Endothelial cell of hepatic sinusoid (primary cell): ENCODE results near the gene HOXB8.

Source experiments
- in situ Hi-C: cut with HindIII; loops from 2 replicates; pipeline ENCODE4 v1.10.0; 2017; ENCODE audit warnings: low sequenced_read_pairs

The HOXB8 gene

DNA sequence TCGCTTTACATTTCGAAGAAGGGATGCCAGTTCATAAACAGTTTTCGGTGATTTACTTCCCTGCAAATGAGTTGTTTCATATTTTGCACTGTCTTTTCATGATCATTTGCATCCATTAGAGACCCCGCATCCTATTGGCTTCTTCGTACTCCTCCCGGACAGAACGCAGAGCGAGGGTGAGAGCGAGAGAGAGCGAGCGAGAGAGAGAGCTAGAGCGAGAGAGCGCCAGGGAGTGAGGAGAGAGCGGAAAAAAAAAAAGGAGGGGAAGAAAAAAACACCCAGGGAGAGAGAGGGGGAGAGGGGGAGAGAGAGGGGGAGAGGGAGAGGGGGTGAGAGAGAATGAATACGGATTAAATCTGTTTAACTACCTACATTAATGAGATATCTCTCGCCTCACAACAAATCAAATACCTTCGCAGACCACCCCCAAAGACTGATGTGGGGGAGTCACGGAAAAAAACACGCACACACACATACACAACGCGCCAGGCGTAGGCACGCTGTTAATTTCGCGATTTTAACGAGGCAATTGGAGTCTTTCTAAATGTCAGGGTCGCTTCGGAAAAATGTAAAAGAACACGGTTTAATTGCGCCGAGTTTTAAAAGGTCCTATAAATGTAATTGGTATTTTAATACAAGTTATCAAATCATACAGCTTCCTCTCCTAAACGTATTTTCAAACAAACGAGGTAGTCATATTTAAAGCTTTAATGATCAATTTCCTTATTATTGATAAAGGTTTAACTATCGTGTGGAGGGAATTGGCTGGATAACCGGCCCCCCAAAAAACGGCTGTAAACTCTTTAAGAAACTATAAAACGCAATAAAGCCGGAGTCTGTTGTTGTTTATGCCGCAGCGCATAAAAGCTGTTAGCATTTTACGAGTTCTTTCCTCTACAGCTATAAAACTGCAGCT lies at the start of gene HOXB8:
Gene HOXB8, minus strand, starts transcription at position 246 of the 916 bp plus-strand sequence. CDS start 588 bp downstream, outside the sequence.
- in situ Hi-C loops: no loop called here

DNA sequence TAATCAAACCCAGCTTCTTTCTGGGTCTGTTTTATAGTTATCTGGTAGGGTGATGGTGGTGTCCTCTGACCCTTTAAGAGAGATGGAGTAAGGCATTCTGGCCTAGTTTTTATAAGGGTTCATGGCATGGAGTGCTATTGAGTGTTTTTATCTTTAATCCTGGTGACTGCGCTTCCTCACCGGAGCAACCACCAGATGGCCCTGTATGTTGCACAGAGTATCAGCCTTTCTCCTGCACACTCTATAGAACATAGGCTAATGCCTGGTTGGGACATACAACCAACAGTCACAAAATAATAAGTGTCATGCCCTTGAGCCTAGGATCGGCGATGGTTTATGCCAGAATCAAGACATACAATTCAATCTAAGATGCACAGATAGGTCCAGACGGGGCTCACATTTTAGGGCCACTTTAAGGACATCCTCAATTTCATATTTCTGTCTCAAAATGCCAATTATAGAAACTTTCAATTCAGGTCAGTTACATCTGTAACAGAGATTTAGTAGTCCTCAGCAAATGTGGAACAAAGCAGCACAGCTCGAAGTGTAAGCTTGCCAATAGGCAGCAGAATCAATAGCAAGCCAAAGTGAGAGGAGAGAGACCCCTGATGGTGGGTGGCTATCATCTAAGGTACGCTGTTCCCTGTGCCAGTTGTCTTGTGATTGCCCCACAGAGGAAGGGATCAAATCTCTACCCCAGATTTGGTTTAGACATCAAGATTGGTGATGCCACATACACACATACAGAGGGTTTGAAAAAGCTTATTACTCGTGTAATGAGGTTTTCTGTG lies 48.2 kb upstream of the HOXB8 start:
- in situ Hi-C loops: no loop called here

DNA sequence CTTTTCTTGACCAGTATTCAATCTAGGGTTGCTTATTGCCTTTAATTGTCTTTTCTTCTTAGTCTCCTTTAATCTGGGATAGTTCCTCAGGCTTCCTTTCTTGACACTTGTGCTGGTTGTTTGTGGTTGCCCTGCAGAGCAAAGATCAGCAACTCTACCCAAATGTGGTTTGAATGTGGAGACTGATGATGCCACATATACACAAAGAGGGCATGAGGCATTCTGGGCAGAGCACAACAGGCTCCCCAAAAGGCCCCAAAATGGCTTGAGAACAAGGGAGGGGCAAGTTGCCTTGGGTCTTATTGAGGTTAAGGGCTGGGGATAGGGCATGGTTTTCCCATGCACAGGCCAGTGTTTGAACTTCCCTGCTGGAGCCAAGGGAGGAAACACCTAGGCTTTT lies 40.8 kb upstream of the HOXB8 start:
- in situ Hi-C loops: no loop called here

- in situ Hi-C loops: no loop called here
Measured at GRCh38 chr17:48649741-48650140, 34.6 kb upstream of the HOXB8 start.

DNA sequence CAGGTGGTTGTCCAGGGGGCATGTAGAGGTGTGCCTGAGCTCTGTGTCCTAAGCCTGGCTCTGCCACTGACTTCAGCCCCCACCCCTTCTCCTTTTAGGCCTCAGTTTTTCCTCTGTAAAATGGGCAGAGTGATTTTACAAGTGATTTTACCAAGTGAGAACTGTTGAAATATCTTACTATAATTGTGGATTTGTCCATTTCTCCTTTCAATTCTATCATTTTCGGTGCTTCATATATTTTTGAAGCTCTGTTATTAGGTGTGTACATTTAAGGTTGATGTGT lies 32.8 kb upstream of the HOXB8 start:
- in situ Hi-C loops: no loop called here

DNA sequence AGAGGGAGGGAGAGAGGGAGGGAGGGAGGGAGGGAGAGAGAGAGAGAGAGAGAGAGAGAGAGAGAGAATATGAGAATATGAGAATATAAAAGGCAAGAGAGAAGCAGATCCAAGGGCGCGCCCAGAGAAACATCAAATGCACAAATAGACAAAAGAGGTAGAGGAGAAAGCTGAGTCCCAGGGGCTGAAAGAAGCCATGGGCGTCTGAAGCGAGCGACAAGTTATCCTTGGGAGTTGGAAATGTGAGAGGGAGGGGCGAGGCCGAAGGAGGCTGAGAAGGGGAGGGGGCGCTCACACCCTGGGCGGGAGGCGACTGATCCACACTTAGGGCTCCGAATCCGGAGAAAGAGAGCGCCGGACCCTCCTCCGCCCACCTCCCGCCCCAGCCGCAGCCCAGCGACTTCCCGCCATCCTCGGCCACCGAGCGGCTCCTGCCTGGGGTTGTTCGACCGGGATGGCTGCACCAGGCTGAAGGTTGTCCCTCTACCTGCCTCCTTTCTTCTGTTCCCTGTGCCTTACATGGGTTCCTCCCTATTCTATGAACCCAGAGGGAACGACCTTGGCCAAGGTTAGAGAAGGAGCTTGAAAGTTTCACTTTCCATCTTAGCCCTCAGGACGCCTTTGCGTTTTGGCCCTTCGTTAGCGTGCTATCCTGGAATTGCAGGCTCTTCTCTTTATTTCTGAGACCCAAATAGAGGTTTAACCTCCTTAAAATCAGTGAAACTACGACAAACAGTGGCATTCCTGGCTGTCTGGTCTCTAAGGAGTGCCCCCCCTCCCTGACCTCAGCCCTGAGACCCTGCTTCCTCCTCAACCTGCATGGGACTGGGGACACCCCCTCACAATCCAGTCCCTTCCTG lies 32.2 kb upstream of the HOXB8 start:
- in situ Hi-C loops: no loop called here

DNA sequence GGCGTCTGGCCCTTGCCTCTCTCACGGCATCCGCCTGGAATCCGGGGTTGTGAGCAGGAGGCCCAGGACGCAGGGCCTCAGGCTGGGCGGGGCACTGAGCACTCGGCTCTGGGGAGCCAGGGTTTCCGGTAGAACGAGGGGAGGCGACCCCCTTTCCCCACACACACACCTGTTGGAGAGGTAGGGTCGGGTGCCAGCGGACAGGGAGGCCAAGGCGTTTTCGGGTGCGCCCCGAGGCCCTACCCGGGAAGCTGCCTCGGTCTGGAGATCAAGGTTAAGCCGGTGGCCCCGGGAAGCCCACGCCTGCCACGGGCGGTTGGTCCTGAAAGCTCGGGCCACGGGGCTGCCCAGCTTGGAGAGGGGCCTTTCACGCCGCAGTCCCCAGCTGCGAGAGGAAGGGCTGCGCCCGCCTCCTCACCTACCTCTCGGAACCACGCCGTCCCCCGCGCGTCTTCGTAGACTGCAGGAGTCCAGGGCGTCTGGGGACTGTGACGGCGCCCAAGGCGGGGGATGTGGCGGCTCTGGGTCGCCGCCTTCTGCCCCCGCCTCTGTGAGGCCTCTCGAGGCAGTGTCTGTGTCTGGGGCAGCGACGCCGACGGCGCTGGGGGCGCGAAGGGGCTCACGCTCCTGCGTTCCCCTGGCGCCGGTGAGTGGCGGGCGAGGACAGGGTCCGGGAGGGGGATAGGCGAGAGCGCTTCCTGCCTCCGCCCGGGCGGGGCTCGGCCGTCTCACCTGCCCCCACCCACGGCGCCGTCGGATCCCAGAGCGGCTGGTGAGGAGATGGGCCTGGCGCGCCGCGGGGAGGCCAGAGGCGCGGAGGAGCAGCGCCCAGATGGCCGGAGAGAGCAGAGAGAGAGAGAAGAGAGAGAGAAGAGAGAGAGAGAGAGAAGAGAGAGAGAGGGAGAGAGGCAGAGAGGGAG lies 31.4 kb upstream of the HOXB8 start:
- in situ Hi-C loops: no loop called here

DNA sequence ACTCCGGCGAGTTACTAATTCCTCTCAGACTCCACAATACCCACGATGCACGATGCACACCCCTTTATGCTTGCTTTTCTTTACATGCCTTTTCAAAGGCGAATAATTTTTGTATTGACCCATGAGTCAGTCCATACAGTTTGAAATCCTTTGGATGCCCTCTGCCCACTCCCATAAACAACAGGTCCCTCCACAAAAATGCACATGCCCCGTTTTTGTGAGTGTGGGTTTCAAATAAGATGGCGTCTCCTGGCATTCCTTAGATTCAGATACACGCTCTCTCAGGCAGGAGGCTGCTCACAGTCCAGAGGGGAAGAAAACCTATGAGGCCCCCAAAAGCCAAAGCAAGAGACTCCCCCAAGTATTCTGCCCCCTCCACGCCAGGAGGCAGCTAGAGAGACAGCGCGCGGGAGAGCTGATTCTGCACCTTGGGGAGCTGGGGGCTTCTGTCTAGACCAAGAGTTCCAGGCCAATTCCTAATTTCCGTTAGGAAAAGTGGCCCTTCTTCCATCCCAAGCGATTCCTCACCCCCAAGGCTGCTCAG lies 30.6 kb upstream of the HOXB8 start:
- in situ Hi-C loops: no loop called here

DNA sequence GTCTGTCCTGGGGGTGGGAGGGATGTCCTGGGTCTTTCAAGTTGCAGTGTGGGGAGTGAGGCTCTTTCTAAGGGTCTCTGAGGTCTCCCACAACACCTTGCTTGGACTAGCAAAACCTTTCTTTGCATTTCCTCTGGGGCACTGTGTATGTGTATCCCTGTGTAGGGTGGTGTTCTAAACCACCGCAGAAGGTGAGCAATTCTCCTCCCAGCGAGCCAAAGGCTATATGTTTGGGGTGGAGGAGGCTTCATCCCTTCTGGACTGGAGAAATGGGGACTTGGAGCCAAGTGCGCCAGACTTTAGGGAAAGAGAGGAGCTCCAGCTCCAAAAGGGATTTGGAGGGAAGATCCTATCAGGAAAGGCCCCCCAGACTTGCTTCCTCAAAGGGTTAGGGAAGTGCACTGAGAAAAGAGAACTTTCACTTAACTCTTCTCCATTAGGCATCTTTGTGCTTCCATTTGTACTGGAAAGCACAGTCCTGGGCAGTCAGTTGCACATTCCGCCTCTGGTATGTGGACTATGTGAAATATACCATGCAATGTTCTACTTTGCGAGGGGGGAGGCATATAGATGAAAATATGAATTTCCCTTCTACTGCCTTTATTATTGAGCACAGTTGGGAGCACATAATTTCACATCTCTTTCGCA lies 29.9 kb upstream of the HOXB8 start:
- in situ Hi-C loops: loop anchor here (5.0 kb wide), 1 partner anchor 92 kb away; no protein-coding TSS in a partner anchor

GRCh38 chr17:48644159-48644558 lies 29.1 kb upstream of the HOXB8 start:
- in situ Hi-C loops: loop anchor here (5.0 kb wide), 1 partner anchor 93 kb away; no protein-coding TSS in a partner anchor

- in situ Hi-C loops: loop anchor here (5.0 kb wide), 1 partner anchor 94 kb away; no protein-coding TSS in a partner anchor
Measured at GRCh38 chr17:48643697-48644012, 28.6 kb upstream of the HOXB8 start.

GRCh38 chr17:48642843-48643696 lies 28.0 kb upstream of the HOXB8 start:
- in situ Hi-C loops: loop anchor here (5.0 kb wide), 1 partner anchor 94 kb away; no protein-coding TSS in a partner anchor

GRCh38 chr17:48642059-48642842 lies 27.2 kb upstream of the HOXB8 start:
- in situ Hi-C loops: loop anchor here (5.0 kb wide), 1 partner anchor 95 kb away; no protein-coding TSS in a partner anchor

DNA sequence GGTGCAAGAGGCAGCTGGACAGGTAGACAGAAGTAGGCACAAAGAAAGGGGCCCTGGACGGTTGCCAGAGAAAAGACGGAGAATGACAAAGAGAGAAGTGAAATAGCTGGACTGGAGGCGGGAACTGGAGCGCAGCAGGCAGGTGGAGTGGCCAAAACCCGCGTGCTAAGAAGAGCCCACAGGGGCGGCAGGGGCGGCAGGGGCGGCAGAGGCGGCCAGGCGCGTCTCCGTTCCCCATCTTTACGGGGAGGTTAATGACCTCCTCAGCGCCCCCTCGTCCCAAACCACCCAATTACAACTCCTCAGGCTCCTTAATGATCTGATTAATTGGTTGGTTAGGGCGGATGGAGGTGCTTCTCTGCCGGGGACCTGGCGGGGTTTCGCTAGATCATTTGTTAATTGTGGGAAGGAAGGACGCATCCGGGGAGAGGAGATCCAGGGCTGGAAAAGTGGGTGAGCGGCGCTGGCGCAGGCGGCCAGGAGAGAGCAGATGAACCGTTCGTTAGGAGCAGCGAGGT lies 26.5 kb upstream of the HOXB8 start:
- in situ Hi-C loops: loop anchor here (5.0 kb wide), 1 partner anchor 96 kb away; no protein-coding TSS in a partner anchor

GRCh38 chr17:48640858-48641180 lies 25.7 kb upstream of the HOXB8 start:
- in situ Hi-C loops: loop anchor here (5.0 kb wide), 1 partner anchor 96 kb away; no protein-coding TSS in a partner anchor

- in situ Hi-C loops: loop anchor here (5.0 kb wide), 1 partner anchor 97 kb away; no protein-coding TSS in a partner anchor
Measured at GRCh38 chr17:48639982-48640857, 25.1 kb upstream of the HOXB8 start.
